Measurements from ENCODE around the gene GPC6. TPM values are rescaled to one million over a fixed set of nuclear protein-coding genes. Genes with fewer than 3 reads are reported as not detected.
"Not testable (repeated sequence)": the region's sequence is repeated elsewhere in the genome, so short reads cannot be mapped to it uniquely, and the experiment has no call there.

Gene GPC6
- total and polyA plus RNA-seq, 2 donors (not counting 1 experiment from before 2014, with no cell fraction given) = not detected

GRCh38 chr13:93318534-93319254 lies 92.1 kb downstream of the GPC6 start:
- no peaks in the 10 kb centered on the region for H3K4me1 Mint-ChIP-seq
- DNase-seq (no peak), ATAC-seq (ENCODE audit: low read depth) (no peak)
- Histone ChIP-seq H4K20me1 (ENCODE audit: control insufficient read depth, insufficient read depth, low read length, poor library complexity, severe bottlenecking) (no peaks in the 10 kb centered on the region), H3K4me1 (ENCODE audit: control insufficient read depth in 2 of 2, insufficient read depth in 2 of 2, low read length in 2 of 2) (no peaks in the 10 kb centered on the region), H3K9me3 (ENCODE audit: control extremely low read depth in 1 of 3, control insufficient read depth in 2 of 3, insufficient read depth in 1 of 3, low read length in 2 of 3) (no peaks in the 10 kb centered on the region), H3K36me3 (replicated peaks in 1 of 2; ENCODE audit: control extremely low read depth in 1 of 2, control insufficient read depth in 1 of 2, extremely low read depth in 1 of 2, insufficient read depth in 2 of 2, low read length in 1 of 2) (no peaks in the 10 kb centered on the region), H3K79me2 (ENCODE audit: control insufficient read depth, insufficient read depth, low read length) (no peaks in the 10 kb centered on the region), H3K4me3 (ENCODE audit: control extremely low read depth in 1 of 5, extremely low read depth in 1 of 5, insufficient read depth in 1 of 5, low read depth in 2 of 5, low read length in 4 of 5) (no peak overlapping the region), H2AFZ (ENCODE audit: insufficient read depth, low read depth, low read length, poor library complexity, severe bottlenecking) (no peak overlapping the region), H3K27ac (ENCODE audit: low read length in 2 of 2) (no peak overlapping the region), H3K27me3 (replicated peaks in 1 of 4; ENCODE audit: control extremely low read depth in 1 of 4, control insufficient read depth in 3 of 4, insufficient read depth in 4 of 4, low read length in 3 of 4) (no peaks in the 10 kb centered on the region), H3K4me2 (replicated peaks; ENCODE audit: low read depth, low read length, poor library complexity, severe bottlenecking) (no peak overlapping the region), H3K9ac (ENCODE audit: low read length) (no peak overlapping the region)
- no peaks in the 10 kb centered on the region for H3K9me3 Mint-ChIP-seq (ENCODE audit: insufficient read depth)
- no peak overlapping the region for H3K27ac Mint-ChIP-seq
- H3K27me3 Mint-ChIP-seq = no peaks in the 10 kb centered on the region
- CTCF ChIA-PET = no interaction called here
- intact Hi-C loops (cut with micrococcal nuclease) = no loop called here
- no CpG with 5 or more reads among the region's 4 CpGs for WGBS (ENCODE audit: insufficient coverage)
- POLR2A ChIA-PET = no interaction called here
- TF ChIP-seq CTCF (IDR thresholded peaks at IDR 0.05) (no peak), EZH2 (IDR thresholded peaks at IDR 0.05; ENCODE audit: borderline replicate concordance, insufficient read depth, low read depth, low read length, poor library complexity, severe bottlenecking) (no peak)
- no peak overlapping the region for H3K4me3 Mint-ChIP-seq

- Histone ChIP-seq H3K27me3 (replicated peaks in 1 of 4; ENCODE audit: control extremely low read depth in 1 of 4, control insufficient read depth in 3 of 4, insufficient read depth in 4 of 4, low read length in 3 of 4) (no peaks in the 10 kb centered on the region), H3K4me3 (ENCODE audit: control extremely low read depth in 1 of 5, extremely low read depth in 1 of 5, insufficient read depth in 1 of 5, low read depth in 2 of 5, low read length in 4 of 5) (no peak overlapping the region), H3K79me2 (ENCODE audit: control insufficient read depth, insufficient read depth, low read length) (no peaks in the 10 kb centered on the region), H3K36me3 (replicated peaks in 1 of 2; ENCODE audit: control extremely low read depth in 1 of 2, control insufficient read depth in 1 of 2, extremely low read depth in 1 of 2, insufficient read depth in 2 of 2, low read length in 1 of 2) (no peaks in the 10 kb centered on the region), H4K20me1 (ENCODE audit: control insufficient read depth, insufficient read depth, low read length, poor library complexity, severe bottlenecking) (no peaks in the 10 kb centered on the region), H2AFZ (ENCODE audit: insufficient read depth, low read depth, low read length, poor library complexity, severe bottlenecking) (no peak overlapping the region), H3K27ac (ENCODE audit: low read length in 2 of 2) (no peak overlapping the region), H3K9ac (ENCODE audit: low read length) (no peak overlapping the region), H3K4me1 (ENCODE audit: control insufficient read depth in 2 of 2, insufficient read depth in 2 of 2, low read length in 2 of 2) (no peaks in the 10 kb centered on the region), H3K9me3 (ENCODE audit: control extremely low read depth in 1 of 3, control insufficient read depth in 2 of 3, insufficient read depth in 1 of 3, low read length in 2 of 3) (peaks cover 0 to 1% (median 0%) of the 10 kb centered on the region in 3 donors), H3K4me2 (replicated peaks; ENCODE audit: low read depth, low read length, poor library complexity, severe bottlenecking) (no peak overlapping the region)
- TF ChIP-seq EZH2 (IDR thresholded peaks at IDR 0.05; ENCODE audit: borderline replicate concordance, insufficient read depth, low read depth, low read length, poor library complexity, severe bottlenecking) (no peak), CTCF (IDR thresholded peaks at IDR 0.05) (no peak)
- H3K4me1 Mint-ChIP-seq = no peaks in the 10 kb centered on the region
- no peak overlapping the region for H3K27ac Mint-ChIP-seq
- H3K27me3 Mint-ChIP-seq = no peaks in the 10 kb centered on the region
- no peaks in the 10 kb centered on the region for H3K9me3 Mint-ChIP-seq (ENCODE audit: insufficient read depth)
- H3K4me3 Mint-ChIP-seq = no peak overlapping the region
- DNase-seq (no peak), ATAC-seq (ENCODE audit: low read depth) (no peak)
- WGBS (ENCODE audit: insufficient coverage) = no CpG with 5 or more reads among the region's 3 CpGs
- CTCF ChIA-PET = no interaction called here
- POLR2A ChIA-PET = no interaction called here
- intact Hi-C loops (cut with micrococcal nuclease) = no loop called here
These were observed 94.3 kb downstream of the GPC6 start for GRCh38 chr13:93320942-93321341.

- H3K27me3 Mint-ChIP-seq; H3K36me3 ChIP-seq (replicated peaks in 1 of 2; ENCODE audit: control extremely low read depth in 1 of 2, control insufficient read depth in 1 of 2, extremely low read depth in 1 of 2, insufficient read depth in 2 of 2, low read length in 1 of 2); DNase-seq; H3K4me1 ChIP-seq (ENCODE audit: control insufficient read depth in 2 of 2, insufficient read depth in 2 of 2, low read length in 2 of 2); H3K4me3 ChIP-seq (ENCODE audit: control extremely low read depth in 1 of 5, extremely low read depth in 1 of 5, insufficient read depth in 1 of 5, low read depth in 2 of 5, low read length in 4 of 5); H3K27me3 ChIP-seq (replicated peaks in 1 of 4; ENCODE audit: control extremely low read depth in 1 of 4, control insufficient read depth in 3 of 4, insufficient read depth in 4 of 4, low read length in 3 of 4); H3K4me1 Mint-ChIP-seq; POLR2A ChIA-PET; H3K79me2 ChIP-seq (ENCODE audit: control insufficient read depth, insufficient read depth, low read length); H3K9ac ChIP-seq (ENCODE audit: low read length); H3K9me3 Mint-ChIP-seq (ENCODE audit: insufficient read depth); H3K4me3 Mint-ChIP-seq; H3K9me3 ChIP-seq (ENCODE audit: control extremely low read depth in 1 of 3, control insufficient read depth in 2 of 3, insufficient read depth in 1 of 3, low read length in 2 of 3); H3K27ac Mint-ChIP-seq; H4K20me1 ChIP-seq (ENCODE audit: control insufficient read depth, insufficient read depth, low read length, poor library complexity, severe bottlenecking); H3K27ac ChIP-seq (ENCODE audit: low read length in 2 of 2); intact Hi-C loops (cut with micrococcal nuclease); H3K4me2 ChIP-seq (replicated peaks; ENCODE audit: low read depth, low read length, poor library complexity, severe bottlenecking); CTCF ChIA-PET; H2AFZ ChIP-seq (ENCODE audit: insufficient read depth, low read depth, low read length, poor library complexity, severe bottlenecking); ATAC-seq (ENCODE audit: low read depth): not testable (repeated sequence)
- WGBS (ENCODE audit: insufficient coverage) = 100% methylated on average over 1 of the region's 1 CpG
These were observed 97.3 kb downstream of the GPC6 start for GRCh38 chr13:93323880-93324279.

Data from B cell (primary cell).